Neural progenitor cell (in vitro differentiated cells): ENCODE results near the gene TGIF2. TPM values are rescaled to one million over a fixed set of nuclear protein-coding genes. Genes with fewer than 3 reads are reported as not detected.

ENCODE experiments used
- DNase-seq: peaks from one replicate; pipeline ENCODE4 v3.0.0-alpha.2; 2016; ENCODE audit warnings: low spot score
- H2AFZ ChIP-seq: fragments of 200-600 bp; sonication (generic); replicated peaks from 2 replicates; pipeline ENCODE4 v1.6.1; 2016; ENCODE audit warnings: antibody characterized with exemption
- H3F3A ChIP-seq: fragments of 200-600 bp; sonication (generic); 2 replicates; pipeline ENCODE4 v1.6.1; 2016; ENCODE audit warnings: antibody characterized with exemption, low read depth
- H3K27ac ChIP-seq: fragments of 200-600 bp; sonication (generic); 2 replicates; pipeline ENCODE4 v1.5.1; 2016; ENCODE audit warnings: mild to moderate bottlenecking
- H3K27me3 ChIP-seq: fragments of 200-600 bp; sonication (generic); 2 replicates; pipeline ENCODE4 v1.6.1; 2016; ENCODE audit warnings: mild to moderate bottlenecking, moderate library complexity
- H3K36me3 ChIP-seq: fragments of 200-600 bp; sonication (generic); 2 replicates; pipeline ENCODE4 v1.5.1; 2016
- H3K4me1 ChIP-seq: fragments of 200-600 bp; sonication (generic); 2 replicates; pipeline ENCODE4 v1.6.1; 2016; ENCODE audit warnings: mixed run types
- H3K4me2 ChIP-seq: fragments of 200-600 bp; sonication (generic); 2 replicates; pipeline ENCODE4 v1.6.1; 2016
- H3K4me3 ChIP-seq: fragments of 200-600 bp; sonication (generic); 2 replicates; pipeline ENCODE4 v1.5.1; 2016
- H3K79me2 ChIP-seq: fragments of 200-600 bp; sonication (generic); 2 replicates; pipeline ENCODE4 v1.6.1; 2016; ENCODE audit warnings: low read depth
- H3K9ac ChIP-seq: fragments of 200-600 bp; sonication (generic); 2 replicates; pipeline ENCODE4 v1.6.1; 2016
- H3K9me3 ChIP-seq: fragments of 200-600 bp; sonication (generic); 2 replicates; pipeline ENCODE4 v1.5.1; 2016; ENCODE audit warnings: low read depth
- H4K20me1 ChIP-seq: fragments of 200-600 bp; sonication (generic); 2 replicates; pipeline ENCODE4 v1.6.1; 2016; ENCODE audit warnings: low read depth
- H3K27ac Mint-ChIP-seq: 3 replicates; pipeline ENCODE4 v1.8.0; 2021; ENCODE audit warnings: mixed read lengths
- H3K27me3 Mint-ChIP-seq: 2 replicates; pipeline ENCODE4 v1.8.0; 2022; ENCODE audit warnings: low read depth, mild to moderate bottlenecking, inconsistent platforms, moderate library complexity, mixed read lengths; ENCODE audit not compliant: insufficient read depth
- H3K36me3 Mint-ChIP-seq: 3 replicates; pipeline ENCODE4 v1.8.0; 2021; ENCODE audit warnings: mixed read lengths
- H3K4me1 Mint-ChIP-seq: 3 replicates; pipeline ENCODE4 v1.8.0; 2021; ENCODE audit warnings: mixed read lengths
- H3K4me3 Mint-ChIP-seq: 3 replicates; pipeline ENCODE4 v1.8.0; 2021; ENCODE audit warnings: mild to moderate bottlenecking, moderate library complexity, mixed read lengths
- H3K9me3 Mint-ChIP-seq: 3 replicates; pipeline ENCODE4 v1.8.0; 2020; ENCODE audit warnings: mixed read lengths
- CTCF ChIP-seq: fragments of 200-600 bp; sonication (generic); IDR thresholded peaks from 2 replicates; pipeline ENCODE4 v1.5.1; 2017; ENCODE audit warnings: antibody characterized with exemption, mild to moderate bottlenecking
- EZH2 ChIP-seq: fragments of 200-600 bp; sonication (generic); IDR thresholded peaks from 2 replicates; pipeline ENCODE4 v1.6.1; 2017; ENCODE audit warnings: antibody characterized with exemption, mild to moderate bottlenecking, moderate library complexity
- EZH2phosphoT487 ChIP-seq: fragments of 200-600 bp; sonication (generic); IDR thresholded peaks from 2 replicates; pipeline ENCODE4 v1.6.1; 2017; ENCODE audit warnings: antibody characterized with exemption
- total RNA-seq: library from RNA; depleted of rRNA; stranded (reverse); fragments of >200 nt; gene quantifications from 2 replicates; pipeline ENCODE4 v1.2.3, GENCODE V29; 2015; ENCODE audit warnings: low replicate concordance

Gene TGIF2
- total RNA-seq, 1 donor from 2014 or later, result 67.1 TPM

- no peaks in the 10 kb centered on the region for H4K20me1 ChIP-seq
- H3F3A ChIP-seq, result no peaks in the 10 kb centered on the region
- TF ChIP-seq EZH2, result no peak
- TF ChIP-seq CTCF, result no peak
- TF ChIP-seq EZH2phosphoT487, result no peak
- no peaks in the 10 kb centered on the region for H3K4me1 ChIP-seq
- no peak for DNase-seq
- H2AFZ ChIP-seq, result peak overlapping the region; percentile 14
- no peak overlapping the region for H3K9ac ChIP-seq
- no peak overlapping the region for H3K4me2 ChIP-seq
- no peaks in the 10 kb centered on the region for H3K9me3 Mint-ChIP-seq
- H3K79me2 ChIP-seq, result no peaks in the 10 kb centered on the region
- H3K4me1 Mint-ChIP-seq, result peaks cover 6% of the 10 kb centered on the region
- no peaks in the 10 kb centered on the region for H3K36me3 ChIP-seq
- no peak overlapping the region for H3K27ac ChIP-seq
- H3K27me3 ChIP-seq, result no peaks in the 10 kb centered on the region
- H3K27ac Mint-ChIP-seq, result peak overlapping the region; percentile 74
- H3K36me3 Mint-ChIP-seq, result no peaks in the 10 kb centered on the region
- no peaks in the 10 kb centered on the region for H3K9me3 ChIP-seq
- H3K27me3 Mint-ChIP-seq, result no peaks in the 10 kb centered on the region
- H3K4me3 Mint-ChIP-seq, result no peak overlapping the region
- no peak overlapping the region for H3K4me3 ChIP-seq
Observed at GRCh38 chr20:36629719-36630681, 56.6 kb downstream of the TGIF2 start.

- Histone ChIP-seq H3K4me3 (no peak overlapping the region), H3K4me2 (no peak overlapping the region), H3K27me3 (no peaks in the 10 kb centered on the region), H3K27ac (no peak overlapping the region), H3K4me1 (no peaks in the 10 kb centered on the region), H3K36me3 (no peaks in the 10 kb centered on the region), H2AFZ (no peak overlapping the region), H3F3A (no peaks in the 10 kb centered on the region), H3K9me3 (no peaks in the 10 kb centered on the region), H3K9ac (no peak overlapping the region), H4K20me1 (no peaks in the 10 kb centered on the region), H3K79me2 (no peaks in the 10 kb centered on the region)
- Mint-ChIP-seq H3K36me3 (no peaks in the 10 kb centered on the region), H3K4me3 (no peak overlapping the region), H3K27me3 (no peaks in the 10 kb centered on the region), H3K4me1 (peaks cover 6% of the 10 kb centered on the region), H3K27ac (no peak overlapping the region), H3K9me3 (no peaks in the 10 kb centered on the region)
- no peak for DNase-seq
- no peak for TF ChIP-seq CTCF
- no peak for TF ChIP-seq EZH2phosphoT487
- no peak for TF ChIP-seq EZH2
Observed at GRCh38 chr20:36631646-36632045, 58.2 kb downstream of the TGIF2 start.

- Histone ChIP-seq H3K4me1 (no peaks in the 10 kb centered on the region), H4K20me1 (no peaks in the 10 kb centered on the region), H3K9me3 (no peaks in the 10 kb centered on the region), H3F3A (no peaks in the 10 kb centered on the region), H3K4me2 (no peak overlapping the region), H2AFZ (peak overlapping the region; percentile 79), H3K36me3 (no peaks in the 10 kb centered on the region), H3K9ac (no peak overlapping the region), H3K27me3 (no peaks in the 10 kb centered on the region), H3K27ac (no peak overlapping the region), H3K79me2 (no peaks in the 10 kb centered on the region), H3K4me3 (no peak overlapping the region)
- H3K27me3 Mint-ChIP-seq, result no peaks in the 10 kb centered on the region
- H3K4me1 Mint-ChIP-seq, result peaks cover 6% of the 10 kb centered on the region
- no peak overlapping the region for H3K27ac Mint-ChIP-seq
- H3K4me3 Mint-ChIP-seq, result no peak overlapping the region
- H3K36me3 Mint-ChIP-seq, result no peaks in the 10 kb centered on the region
- no peaks in the 10 kb centered on the region for H3K9me3 Mint-ChIP-seq
- TF ChIP-seq EZH2phosphoT487, result no peak
- DNase-seq, result no peak
Observed at GRCh38 chr20:36632147-36632486, 58.7 kb downstream of the TGIF2 start.
